H1 (cell line): ENCODE data around the gene G2E3. TPM values are rescaled to one million over a fixed set of nuclear protein-coding genes. Genes with fewer than 3 reads are reported as not detected.

Source experiments
- CHD2 ChIP-seq: IDR thresholded peaks from 2 replicates; pipeline ENCODE4 v1.6.1; 2012; ENCODE audit warnings: low read length, improper control_type of control experiment
- CHD7 ChIP-seq: fragments of 300-600 bp; sonication (generic); IDR thresholded peaks from 2 replicates; pipeline ENCODE4 v1.7.1; 2012; ENCODE audit warnings: low read length, moderate library complexity, mild to moderate bottlenecking, inconsistent platforms; ENCODE audit not compliant: insufficient replicate concordance
- EGR1 ChIP-seq: IDR thresholded peaks from 2 replicates; pipeline ENCODE4 v1.6.1; 2011; ENCODE audit warnings: low read depth, low read length, borderline replicate concordance
- EP300 ChIP-seq, 2 experiments: IDR thresholded peaks; 1 replicate in 1 of 2; 2 replicates in 1 of 2; pipeline ENCODE4 v1.6.1; 2011 to 2012; ENCODE audit warnings: low read depth in 2 of 2, low read length in 2 of 2, mild to moderate bottlenecking in 2 of 2, borderline replicate concordance in 1 of 2, inconsistent platforms in 1 of 2, moderate library complexity in 1 of 2
- POLR2AphosphoS5 ChIP-seq: IDR thresholded peaks from 2 replicates; pipeline ENCODE4 v1.6.1; 2011; ENCODE audit warnings: low read depth, low read length
- SIX5 ChIP-seq: IDR thresholded peaks from 2 replicates; pipeline ENCODE4 v1.6.1; 2011; ENCODE audit warnings: mild to moderate bottlenecking, low read depth, low read length
- polyA plus RNA-seq, 7 experiments: library from polyadenylated mRNA; depleted of rRNA in 3 of 7; stranded (reverse) in 5 of 7; unstranded in 2 of 7; fragments of >200 nt in 5 of 7; fragments of 200-250 nt in 2 of 7; gene quantifications; 1 replicate in 5 of 7; 2 replicates in 1 of 7; 4 replicates in 1 of 7; pipeline versions ENCODE4 v1.2.1 to v1.2.3, GENCODE V29; 2011 to 2013; ENCODE audit warnings: missing spikeins in 2 of 7, mixed read lengths in 2 of 7
- total RNA-seq: library from RNA; stranded (reverse); fragmentation: NEBNext Ultra II Directional; extraction: Animal tissue kit (Norgen Biotek cat#: 25700); gene quantifications from 2 replicates; pipeline ENCODE4 v1.2.1, GENCODE V29; 2021

G2E3 gene
- total and polyA plus RNA-seq, 2 of the 8 experiments (the other 6 are each of a cell fraction or from before 2014, with no cell fraction given), result 9.2 to 72.0 TPM

DNA sequence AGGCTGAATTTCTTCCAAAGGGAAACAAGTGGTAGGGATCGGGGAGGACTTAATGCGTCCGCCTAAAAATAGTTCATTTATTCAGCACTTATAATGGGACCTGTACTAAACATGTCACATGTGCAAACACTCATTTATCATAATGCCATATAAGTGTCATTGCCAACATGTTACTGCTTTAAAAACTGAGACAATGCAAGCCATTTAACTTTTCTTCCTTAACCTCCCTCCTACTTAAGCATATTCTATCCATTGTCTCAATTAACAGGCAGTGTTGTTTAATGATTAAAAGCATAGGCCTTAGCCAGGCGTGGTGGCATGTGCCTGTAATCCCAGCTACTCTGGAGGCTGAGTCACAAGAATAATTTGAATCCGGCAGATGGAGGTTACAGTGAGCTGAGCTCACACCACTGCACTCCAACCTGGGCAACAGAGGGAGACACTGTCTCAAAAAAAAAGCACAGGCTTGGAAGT lies 49.6 kb downstream of the G2E3 start (continued):
- no peak for TF ChIP-seq CHD7
- TF ChIP-seq SIX5, result no peak
- TF ChIP-seq EP300 (IDR thresholded peaks at IDR 0.05; ENCODE audit: borderline replicate concordance in 1 of 2, low read depth in 2 of 2, low read length in 2 of 2), result no peak
- no peak for TF ChIP-seq EGR1
- no peak for TF ChIP-seq CHD2
- no peak for TF ChIP-seq POLR2AphosphoS5
